ENCODE data around the gene MAML2. TPM values are rescaled to one million over a fixed set of nuclear protein-coding genes. Genes with fewer than 3 reads are reported as not detected.

Gene MAML2
- total RNA-seq, 4 donors from 2014 or later, result 17.6 to 31.6 (median 25.8) TPM

DNA sequence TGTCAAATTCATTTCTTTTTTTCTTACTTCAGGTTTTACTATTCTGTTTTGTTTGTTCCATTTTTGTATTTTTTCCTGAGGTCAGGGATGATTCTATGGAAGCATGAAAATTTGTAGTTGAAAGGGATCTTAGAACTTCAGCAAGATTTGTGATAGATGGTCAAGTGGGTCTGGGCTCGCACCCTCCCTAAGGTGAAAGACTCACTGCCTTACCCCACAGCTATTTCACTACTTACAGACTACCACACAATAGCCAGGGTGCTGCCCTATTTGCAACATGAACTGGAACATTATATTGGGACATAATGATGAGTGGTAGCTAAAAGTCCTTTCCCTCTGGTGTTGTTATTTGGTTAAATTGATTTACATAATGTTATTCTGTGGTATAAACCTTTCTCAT lies 62.6 kb downstream of the MAML2 start:
- H3K4me3 ChIP-seq (ENCODE audit: low read depth, poor library complexity, severe bottlenecking), result no peak overlapping the region
- intact Hi-C loops (cut with DNase I; ENCODE audit: low total_unique reads), result no loop called here
- DNase-seq (ENCODE audit: low spot score in 2 of 2), result no peak
- WGBS, 2 donors, result 94 to 96% methylated on average over 1 of the region's 1 CpG
- no peak for TF ChIP-seq POLR2A (IDR thresholded peaks at IDR 0.05)

DNA sequence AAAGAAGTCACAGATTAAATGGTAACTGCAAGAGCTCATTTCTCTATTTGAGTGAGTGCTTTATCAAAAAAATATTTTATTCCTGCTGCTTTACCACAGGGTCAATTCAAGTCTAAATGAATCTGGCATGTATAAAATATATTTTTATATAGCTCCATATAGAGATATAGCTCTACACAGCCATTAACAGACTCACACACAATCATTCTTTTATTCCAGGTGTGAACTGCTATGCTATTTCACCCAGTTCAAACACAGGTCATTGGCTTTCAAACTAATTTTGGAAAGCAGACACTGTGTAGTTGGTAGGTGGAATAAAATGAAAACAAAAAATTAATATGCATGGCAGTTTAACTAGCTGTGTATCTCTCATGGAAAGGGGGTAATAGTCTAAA lies 63.1 kb downstream of the MAML2 start:
- intact Hi-C loops (cut with DNase I; ENCODE audit: low total_unique reads), result no loop called here
- no peak for TF ChIP-seq POLR2A (IDR thresholded peaks at IDR 0.05)
- TF ChIP-seq, protein P1, sequence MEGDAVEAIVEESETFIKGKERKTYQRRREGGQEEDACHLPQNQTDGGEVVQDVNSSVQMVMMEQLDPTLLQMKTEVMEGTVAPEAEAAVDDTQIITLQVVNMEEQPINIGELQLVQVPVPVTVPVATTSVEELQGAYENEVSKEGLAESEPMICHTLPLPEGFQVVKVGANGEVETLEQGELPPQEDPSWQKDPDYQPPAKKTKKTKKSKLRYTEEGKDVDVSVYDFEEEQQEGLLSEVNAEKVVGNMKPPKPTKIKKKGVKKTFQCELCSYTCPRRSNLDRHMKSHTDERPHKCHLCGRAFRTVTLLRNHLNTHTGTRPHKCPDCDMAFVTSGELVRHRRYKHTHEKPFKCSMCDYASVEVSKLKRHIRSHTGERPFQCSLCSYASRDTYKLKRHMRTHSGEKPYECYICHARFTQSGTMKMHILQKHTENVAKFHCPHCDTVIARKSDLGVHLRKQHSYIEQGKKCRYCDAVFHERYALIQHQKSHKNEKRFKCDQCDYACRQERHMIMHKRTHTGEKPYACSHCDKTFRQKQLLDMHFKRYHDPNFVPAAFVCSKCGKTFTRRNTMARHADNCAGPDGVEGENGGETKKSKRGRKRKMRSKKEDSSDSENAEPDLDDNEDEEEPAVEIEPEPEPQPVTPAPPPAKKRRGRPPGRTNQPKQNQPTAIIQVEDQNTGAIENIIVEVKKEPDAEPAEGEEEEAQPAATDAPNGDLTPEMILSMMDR (IDR thresholded peaks at IDR 0.05), result no peak
- no peak for DNase-seq (ENCODE audit: low spot score in 2 of 2)
- H3K4me3 ChIP-seq (ENCODE audit: low read depth, poor library complexity, severe bottlenecking), result no peak overlapping the region

DNA sequence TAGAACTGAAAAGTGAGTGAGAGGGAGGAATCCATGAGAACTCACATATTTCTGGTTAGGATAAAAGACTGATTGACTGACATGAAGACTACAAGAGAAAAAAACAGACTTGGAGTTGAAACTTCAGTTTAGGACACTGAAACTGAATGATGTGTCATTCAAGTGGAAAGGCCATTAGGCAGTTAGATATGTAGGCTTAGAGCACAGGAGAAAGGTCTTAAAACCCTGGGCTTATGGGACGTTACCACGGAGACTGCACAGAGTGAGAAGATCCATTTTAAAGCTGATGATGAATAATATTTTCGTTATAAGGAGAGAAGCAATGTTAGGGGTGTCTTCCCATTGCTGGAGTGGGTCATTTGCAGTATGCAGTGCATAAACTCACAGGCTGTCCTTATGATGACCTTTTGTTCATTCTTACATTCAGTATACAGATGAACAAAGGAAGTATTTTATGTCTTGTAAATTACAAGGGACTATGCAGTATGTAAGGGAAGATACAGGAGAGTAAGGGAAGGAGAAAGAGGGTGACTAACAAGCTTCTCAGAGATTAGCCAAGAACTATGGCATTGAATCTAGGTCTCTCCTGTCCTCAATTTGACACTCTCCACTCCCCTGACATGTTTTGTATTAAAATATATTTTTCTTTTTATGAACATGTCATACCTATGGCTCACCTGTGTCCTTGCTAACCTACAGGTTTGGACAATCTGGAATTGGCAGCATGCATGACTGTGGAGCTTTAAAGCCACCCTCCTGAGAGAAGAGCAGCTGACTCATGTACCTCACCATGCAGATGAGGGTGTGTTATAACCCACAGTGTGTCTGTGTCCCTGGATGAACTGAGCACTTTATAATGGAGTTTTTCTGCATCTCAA lies 63.7 kb downstream of the MAML2 start:
- intact Hi-C loops (cut with DNase I; ENCODE audit: low total_unique reads), result no loop called here
- no peak overlapping the region for H3K4me3 ChIP-seq (ENCODE audit: low read depth, poor library complexity, severe bottlenecking)
- TF ChIP-seq, protein P1 (IDR thresholded peaks at IDR 0.05), result no peak
- no peak for TF ChIP-seq POLR2A (IDR thresholded peaks at IDR 0.05)
- no peak for DNase-seq (ENCODE audit: low spot score in 2 of 2)
- WGBS, 2 donors, result 84 to 85% methylated on average over 3 of the region's 3 CpGs

DNA sequence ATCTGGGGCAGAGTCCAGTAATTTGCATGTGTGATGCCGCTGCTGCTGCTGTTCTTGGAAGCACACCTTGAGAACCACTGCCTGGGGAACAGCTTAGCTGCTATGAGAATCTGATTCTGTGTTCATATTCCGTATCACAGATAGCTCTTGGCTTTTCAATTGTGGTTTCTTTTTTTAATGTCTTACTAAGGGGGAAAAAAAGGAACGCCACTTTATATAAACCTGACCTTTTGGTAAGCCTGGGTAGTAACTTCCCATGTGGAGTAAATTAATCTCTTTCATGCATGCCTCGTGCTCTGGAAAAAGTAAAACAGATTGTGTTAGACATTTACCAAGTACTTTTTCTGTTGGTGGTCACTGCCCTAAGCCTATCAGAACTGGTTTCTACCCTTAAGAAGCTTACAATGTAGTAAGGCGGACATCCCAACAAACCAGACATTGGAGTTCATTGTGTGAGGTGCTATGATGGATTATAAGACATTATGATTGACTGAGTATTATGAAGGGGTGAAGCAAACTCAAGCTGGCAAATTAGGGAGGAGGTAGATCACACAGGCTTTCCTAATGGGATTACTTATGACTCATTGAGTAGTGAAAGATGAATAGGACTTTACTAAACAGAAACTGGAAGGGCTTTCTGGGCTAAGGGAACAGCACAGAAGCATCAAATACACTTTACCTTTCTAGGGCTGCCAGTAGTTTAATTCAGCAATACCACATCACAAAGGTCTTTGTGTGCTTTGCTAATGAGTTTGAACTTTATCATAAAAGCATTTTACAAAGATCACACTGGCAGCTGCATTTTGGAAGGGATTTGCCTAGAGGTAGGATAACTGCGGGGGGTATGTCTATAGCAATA lies 64.7 kb downstream of the MAML2 start:
- TF ChIP-seq POLR2A (IDR thresholded peaks at IDR 0.05), result no peak
- TF ChIP-seq, protein P1 (IDR thresholded peaks at IDR 0.05), result no peak
- 70 to 72% methylated on average over 6 of the region's 6 CpGs for WGBS, 2 donors
- no peak overlapping the region for H3K4me3 ChIP-seq (ENCODE audit: low read depth, poor library complexity, severe bottlenecking)
- no peak for DNase-seq (ENCODE audit: low spot score in 2 of 2)
- intact Hi-C loops (cut with DNase I; ENCODE audit: low total_unique reads), result no loop called here

DNA sequence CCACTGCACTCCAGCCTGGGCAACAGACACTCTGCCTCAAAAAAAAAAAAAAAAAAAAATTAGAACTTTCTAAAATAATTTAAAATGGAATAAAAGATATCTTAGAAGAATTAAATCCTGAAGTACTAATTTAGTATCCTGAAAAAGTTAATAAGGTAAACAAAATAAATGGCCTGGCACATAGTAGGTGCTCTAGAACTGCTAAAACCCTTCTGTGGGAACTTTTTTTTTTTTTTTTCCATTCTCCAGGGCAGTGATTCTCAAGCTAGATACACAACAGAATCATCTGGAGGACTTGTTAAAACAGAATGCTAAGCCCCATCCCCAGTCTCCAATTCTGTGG lies 65.3 kb downstream of the MAML2 start:
- intact Hi-C loops (cut with DNase I; ENCODE audit: low total_unique reads), result no loop called here
- DNase-seq (ENCODE audit: low spot score in 2 of 2), result no peak
- TF ChIP-seq POLR2A (IDR thresholded peaks at IDR 0.05), result no peak
- TF ChIP-seq, protein P1 (IDR thresholded peaks at IDR 0.05), result no peak
- H3K4me3 ChIP-seq (ENCODE audit: low read depth, poor library complexity, severe bottlenecking), result no peak overlapping the region

DNA sequence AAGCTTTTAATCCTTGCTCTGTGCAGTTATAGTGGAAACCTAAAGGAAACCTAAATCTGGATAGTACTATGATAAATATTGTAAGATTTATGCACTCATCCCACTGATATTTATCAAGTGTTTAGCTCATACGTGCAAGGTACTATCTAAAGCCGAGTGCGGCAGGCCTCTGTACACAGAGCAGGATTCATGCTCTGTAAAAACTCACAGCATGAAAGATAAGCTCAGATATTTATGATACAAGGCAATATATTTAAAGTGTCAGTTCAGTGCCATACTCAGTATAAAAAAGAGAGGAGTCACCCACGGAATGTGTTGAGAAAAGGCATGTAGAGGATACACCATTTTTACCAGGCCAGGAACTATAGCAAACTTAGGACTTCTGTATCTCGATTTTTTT lies 66.2 kb downstream of the MAML2 start:
- no peak for DNase-seq (ENCODE audit: low spot score in 2 of 2)
- WGBS, 2 donors, result 86 to 88% methylated on average over 5 of the region's 5 CpGs
- TF ChIP-seq, protein P1 (IDR thresholded peaks at IDR 0.05), result no peak
- no peak for TF ChIP-seq POLR2A (IDR thresholded peaks at IDR 0.05)
- intact Hi-C loops (cut with DNase I; ENCODE audit: low total_unique reads), result no loop called here
- H3K4me3 ChIP-seq (ENCODE audit: low read depth, poor library complexity, severe bottlenecking), result no peak overlapping the region
